NCI-H1694 (cell line): ENCODE measurements around the gene CYGB.

Source experiments
- DNase-seq: peaks from one replicate; lab custom pipeline; 2025; lab: John Stamatoyannopoulos, UW

CYGB gene

GRCh38 chr17:76478730-76479514, 58.6 kb downstream of the CYGB start:
- DNase-seq: no peak

DNA sequence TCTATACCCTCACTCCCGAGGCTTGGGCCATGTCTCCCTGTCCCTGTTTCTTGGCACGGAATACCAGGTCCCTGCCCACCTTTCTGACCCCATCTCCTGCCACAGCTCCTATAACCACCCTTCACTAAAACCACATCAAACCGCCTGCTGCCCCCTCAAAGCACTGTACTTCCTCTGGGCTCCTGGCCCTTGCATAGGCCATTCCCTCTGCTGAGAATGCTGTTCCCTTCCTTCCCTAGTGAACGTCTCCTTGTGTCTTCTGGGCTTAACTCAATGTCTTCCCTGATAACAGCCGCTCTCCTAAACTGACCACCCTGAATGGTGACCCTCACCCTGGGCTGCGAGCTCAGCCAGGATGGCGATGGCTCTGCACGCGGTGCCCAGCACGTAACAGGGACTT, 59.4 kb downstream of the CYGB start:
- no peak for DNase-seq

DNA sequence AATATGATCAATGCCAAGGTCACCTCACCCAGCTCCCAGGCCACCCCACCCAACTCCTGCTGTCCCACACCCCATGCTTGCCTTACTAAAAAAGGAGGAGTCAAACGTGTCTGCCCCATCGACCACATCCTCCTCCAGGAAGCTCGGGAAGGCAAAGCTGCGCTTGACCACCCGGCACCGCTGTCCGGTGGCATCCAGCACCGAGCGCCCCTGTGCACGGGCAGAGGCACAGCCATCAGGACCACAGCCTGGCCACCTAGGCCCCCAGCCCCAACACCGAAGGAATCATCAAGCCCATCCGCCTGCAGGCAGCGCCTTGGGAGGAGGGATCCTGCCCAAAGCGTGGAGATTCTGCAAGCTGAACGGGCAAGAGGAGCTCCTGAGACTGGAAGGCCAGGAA, 59.9 kb downstream of the CYGB start:
- no peak for DNase-seq
